HG02642 (cell line): ENCODE results near the gene DNAJC13.
"Not testable (repeated sequence)": the region's sequence is repeated elsewhere in the genome, so short reads cannot be mapped to it uniquely, and the experiment has no call there.

Experiments used
- ATAC-seq: cut with Tn5 transposase; IDR thresholded peaks from one replicate; pipeline ENCODE4 v1.9.1; 2021; ENCODE audit warnings: mild to moderate bottlenecking; ENCODE audit not compliant: unreplicated experiment, poor library complexity

The DNAJC13 gene

GRCh38 chr3:132536442-132537153 is 119.3 kb downstream of the DNAJC13 start:
- peak; percentile 9 for ATAC-seq

GRCh38 chr3:132537297-132537696 is 120.0 kb downstream of the DNAJC13 start:
- no peak for ATAC-seq

GRCh38 chr3:132538072-132538471 is 120.8 kb downstream of the DNAJC13 start:
- ATAC-seq: no peak

GRCh38 chr3:132539681-132540080 is 122.4 kb downstream of the DNAJC13 start:
- ATAC-seq: no peak

- no peak for ATAC-seq
Measured at GRCh38 chr3:132542577-132542976, 125.3 kb downstream of the DNAJC13 start.

- ATAC-seq: no peak
Measured at GRCh38 chr3:132543011-132543739, 125.9 kb downstream of the DNAJC13 start.

- no peak for ATAC-seq
Measured at GRCh38 chr3:132544130-132544529, 126.8 kb downstream of the DNAJC13 start.

GRCh38 chr3:132545471-132545870 is 128.2 kb downstream of the DNAJC13 start:
- no peak for ATAC-seq

- ATAC-seq: no peak
Measured at GRCh38 chr3:132549169-132549568, 131.9 kb downstream of the DNAJC13 start.

- ATAC-seq: peak; percentile 74
Measured at GRCh38 chr3:132549890-132550578, 132.7 kb downstream of the DNAJC13 start.

- no peak for ATAC-seq
Measured at GRCh38 chr3:132550579-132551305, 133.4 kb downstream of the DNAJC13 start.

GRCh38 chr3:132553826-132554225 is 136.5 kb downstream of the DNAJC13 start:
- ATAC-seq: no peak

- no peak for ATAC-seq
Measured at GRCh38 chr3:132554437-132554836, 137.1 kb downstream of the DNAJC13 start.

GRCh38 chr3:132555306-132556035 is 138.2 kb downstream of the DNAJC13 start:
- no peak for ATAC-seq

- not testable (repeated sequence) for ATAC-seq
Measured at GRCh38 chr3:132556036-132556386, 138.7 kb downstream of the DNAJC13 start.

- ATAC-seq: no peak
Measured at GRCh38 chr3:132556508-132557159, 139.3 kb downstream of the DNAJC13 start.

- no peak for ATAC-seq
Measured at GRCh38 chr3:132561003-132561402, 143.7 kb downstream of the DNAJC13 start.

GRCh38 chr3:132563420-132564069 is 146.2 kb downstream of the DNAJC13 start:
- no peak for ATAC-seq

- ATAC-seq: no peak
Measured at GRCh38 chr3:132564070-132564465, 146.8 kb downstream of the DNAJC13 start.
